GM21447 (cell line): ENCODE measurements around the gene YKT6.

Experiments used
- ATAC-seq: cut with Tn5 transposase; IDR thresholded peaks from one replicate; pipeline ENCODE4 v1.9.1; 2021; ENCODE audit not compliant: unreplicated experiment

The YKT6 gene

GRCh38 chr7:44217852-44218402 lies 17.1 kb downstream of the YKT6 start:
- no peak for ATAC-seq

DNA sequence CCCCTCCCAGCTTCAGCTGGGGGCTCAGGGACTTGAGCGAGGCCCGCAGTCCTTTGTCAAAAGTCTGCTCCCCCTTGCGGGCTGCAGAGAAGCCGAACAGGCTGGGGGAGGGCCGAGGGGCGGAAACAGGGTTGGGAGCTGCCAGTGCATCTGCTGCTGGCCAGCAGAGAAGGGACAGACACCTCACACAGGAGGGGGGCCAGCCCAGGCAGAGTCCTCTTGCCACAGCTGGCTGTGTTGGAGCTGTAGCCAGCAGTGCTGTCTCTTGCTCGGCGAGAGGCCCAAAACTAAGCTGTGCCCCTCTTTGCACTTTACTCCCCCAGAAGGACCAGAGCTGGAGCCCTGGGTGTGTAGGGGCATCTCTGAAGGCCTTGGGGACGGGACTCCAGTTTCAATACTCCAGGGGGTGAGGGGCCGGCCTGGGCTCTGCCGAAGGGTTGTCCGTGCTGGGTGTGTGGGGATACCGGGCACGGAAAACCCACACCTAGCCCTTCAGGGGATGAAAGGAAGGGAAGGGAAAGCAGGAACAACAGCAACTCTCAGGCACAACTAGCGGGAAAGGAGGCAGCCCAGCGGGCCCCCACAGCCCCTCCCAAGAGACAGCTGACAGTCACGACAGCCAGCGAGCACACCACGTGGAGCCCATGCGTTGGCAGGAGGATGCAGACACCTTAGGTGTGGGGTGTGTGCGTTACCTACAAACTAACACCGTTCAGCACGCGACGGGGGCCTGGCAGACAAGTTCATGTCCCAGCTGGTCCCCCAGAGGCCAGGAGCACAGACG lies 17.8 kb downstream of the YKT6 start:
- ATAC-seq: no peak

DNA sequence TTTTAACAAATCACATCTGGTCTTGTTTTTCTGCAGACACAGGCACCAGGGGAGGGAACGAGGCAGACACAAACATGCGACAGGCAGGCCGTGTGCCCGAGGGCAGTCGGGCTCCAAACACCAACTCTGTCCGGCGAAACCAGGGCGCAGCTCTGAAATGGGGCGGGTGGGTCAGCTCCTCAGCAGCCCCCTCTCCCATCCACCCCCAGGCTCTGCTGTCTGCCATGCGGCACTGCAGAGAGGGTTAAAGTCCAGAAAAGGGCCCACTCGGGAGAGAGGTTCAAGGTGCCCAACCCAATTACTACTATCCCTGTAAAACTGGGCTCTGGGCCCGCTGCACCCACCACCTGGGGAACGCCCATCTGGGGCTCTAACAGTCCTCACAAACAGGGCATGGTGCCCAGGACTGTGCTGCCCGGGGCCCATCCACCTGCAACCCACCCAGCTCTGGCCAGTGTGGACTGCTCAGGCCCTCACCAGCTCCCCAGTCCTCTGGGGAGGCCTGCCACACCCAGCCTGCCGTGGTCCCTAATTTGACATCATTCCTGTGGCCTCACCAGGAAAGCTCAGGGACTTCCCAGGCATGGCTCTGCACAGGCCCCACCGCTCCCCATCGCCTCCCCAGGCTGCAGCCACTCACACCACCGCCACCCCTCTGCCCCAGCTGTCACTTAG lies 18.7 kb downstream of the YKT6 start:
- no peak for ATAC-seq

DNA sequence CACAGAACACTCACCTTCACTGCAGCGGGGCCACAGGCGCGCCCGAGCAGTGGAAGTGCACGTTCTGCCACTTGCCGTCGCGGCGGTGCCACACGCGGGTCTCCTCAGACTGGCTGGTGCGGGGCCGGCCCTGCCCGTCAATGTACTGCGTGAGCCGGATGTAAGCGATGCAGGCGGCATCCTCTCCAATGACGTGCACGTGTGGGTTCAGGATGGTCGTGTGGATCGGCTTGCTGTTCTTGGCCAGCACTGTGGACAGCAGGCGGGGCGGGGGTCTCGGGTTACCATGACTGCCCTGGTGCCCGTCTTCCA lies 19.2 kb downstream of the YKT6 start:
- no peak for ATAC-seq

DNA sequence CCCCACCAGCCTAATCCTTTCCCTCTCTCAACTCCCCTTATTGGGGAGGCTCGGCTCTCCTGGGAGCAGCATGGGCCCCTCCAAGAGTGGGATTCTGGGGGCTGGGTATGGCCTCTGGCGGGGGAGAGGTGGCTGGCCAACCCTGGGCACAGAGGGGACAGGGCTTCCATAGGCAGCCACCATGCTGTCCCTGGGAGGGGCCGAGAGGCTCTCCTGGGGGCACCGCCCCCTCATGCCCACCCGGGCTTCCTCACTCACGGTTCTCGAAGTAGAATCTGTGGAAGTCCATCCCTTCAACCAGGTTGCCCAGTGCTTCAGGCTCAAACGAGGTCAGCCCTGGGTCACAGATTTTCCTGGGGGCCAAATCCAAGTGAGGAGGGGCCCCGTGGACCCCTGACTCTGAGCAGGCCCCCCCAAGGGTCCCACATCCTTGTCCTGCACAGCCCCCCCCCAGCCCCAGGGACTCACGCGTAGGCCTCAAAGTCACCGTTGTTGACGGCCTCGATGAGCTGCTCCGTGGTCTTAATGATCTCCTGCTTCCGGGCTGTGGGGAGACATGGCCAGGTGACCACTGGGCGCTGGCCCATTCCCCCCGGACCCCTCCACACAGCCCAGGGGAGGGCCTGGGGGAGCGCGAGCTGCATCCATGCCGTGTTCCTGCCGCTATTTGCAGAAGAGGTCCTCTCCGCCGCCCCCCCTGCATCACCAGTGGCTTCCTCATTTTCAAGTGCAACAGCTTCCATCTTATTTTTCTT lies 19.8 kb downstream of the YKT6 start:
- no peak for ATAC-seq

DNA sequence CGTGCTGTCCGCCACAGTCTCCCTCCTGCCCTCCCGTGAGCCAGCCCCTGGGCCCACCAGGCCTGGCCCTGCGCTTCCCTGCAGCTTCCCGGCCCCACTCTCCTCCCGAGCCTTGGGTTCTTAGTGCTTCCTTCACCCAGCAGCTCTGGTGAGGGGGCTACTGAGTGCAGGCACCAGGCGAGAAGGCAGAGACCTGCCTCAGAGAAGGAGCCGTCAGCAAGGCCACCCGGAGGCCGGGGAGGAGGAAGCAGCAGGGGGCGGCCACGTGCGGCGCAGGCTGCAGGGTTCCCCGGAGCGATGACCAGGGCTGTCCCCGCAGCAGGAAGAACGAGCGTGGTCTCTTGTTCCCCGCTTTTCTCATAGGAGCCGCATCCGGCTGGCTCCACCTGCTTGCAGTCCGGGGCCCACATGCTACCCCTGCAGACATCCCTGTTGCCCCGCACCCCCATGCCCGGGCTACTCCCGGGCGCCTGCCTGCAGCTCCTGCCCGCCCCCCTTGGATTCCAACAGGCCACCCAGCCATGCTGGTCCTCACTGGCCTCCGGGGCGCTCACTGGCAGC lies 20.5 kb downstream of the YKT6 start:
- ATAC-seq: no peak

DNA sequence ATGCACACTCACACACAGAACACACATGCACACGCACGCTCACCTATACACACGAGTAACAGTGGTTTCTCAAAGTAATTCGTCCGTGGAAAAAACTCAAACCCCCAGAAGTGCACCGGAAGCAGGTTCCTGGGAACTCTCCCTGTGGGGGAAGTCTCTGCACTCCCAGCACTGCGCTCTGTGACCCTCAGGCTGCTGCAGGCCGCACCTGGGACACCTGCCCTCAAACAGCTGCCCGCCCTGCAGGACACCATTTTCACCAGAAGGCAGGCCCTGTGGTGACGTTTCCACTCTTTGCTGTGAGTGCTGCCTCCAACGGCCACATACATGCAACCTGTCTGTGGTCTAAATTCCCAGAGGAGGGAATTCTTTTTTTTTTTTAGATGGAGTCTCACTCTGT lies 21.3 kb downstream of the YKT6 start:
- ATAC-seq: no peak

- no peak for ATAC-seq
Observed at GRCh38 chr7:44222776-44223261, 22.0 kb downstream of the YKT6 start.

DNA sequence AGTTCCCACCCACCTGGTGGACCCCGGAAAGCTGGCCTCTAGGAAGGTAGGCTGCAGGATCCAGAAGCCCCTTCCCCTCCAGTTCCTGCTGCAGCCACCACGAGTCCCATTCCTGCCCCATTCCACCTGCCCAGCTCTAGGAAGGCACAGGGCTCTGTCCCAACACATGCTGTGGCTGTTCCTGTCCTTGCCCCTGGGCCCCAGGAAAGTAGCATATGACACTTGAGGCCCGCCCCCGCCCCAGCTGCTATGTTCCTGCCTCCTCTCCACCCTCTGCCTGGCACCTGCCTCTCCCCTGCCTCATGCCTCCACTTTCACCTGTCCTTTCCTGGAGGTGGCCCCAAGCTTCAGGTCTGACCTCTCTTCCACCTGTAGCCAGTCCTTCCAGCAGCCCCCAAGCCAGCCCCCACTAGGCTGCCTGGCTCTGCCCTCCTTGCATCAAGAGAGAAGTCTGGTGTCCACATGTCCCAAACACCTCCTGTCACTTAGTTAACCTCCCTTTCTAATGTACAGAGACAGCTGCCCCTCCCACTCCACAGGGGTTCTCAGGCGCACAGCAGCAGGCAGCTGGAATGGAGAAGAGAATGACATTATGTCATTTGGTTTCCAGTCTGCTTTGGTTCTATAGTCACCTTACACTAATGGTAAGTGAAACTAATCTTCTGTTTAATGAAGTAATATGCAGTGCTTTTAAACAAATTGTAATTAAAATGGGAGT lies 22.7 kb downstream of the YKT6 start:
- no peak for ATAC-seq

DNA sequence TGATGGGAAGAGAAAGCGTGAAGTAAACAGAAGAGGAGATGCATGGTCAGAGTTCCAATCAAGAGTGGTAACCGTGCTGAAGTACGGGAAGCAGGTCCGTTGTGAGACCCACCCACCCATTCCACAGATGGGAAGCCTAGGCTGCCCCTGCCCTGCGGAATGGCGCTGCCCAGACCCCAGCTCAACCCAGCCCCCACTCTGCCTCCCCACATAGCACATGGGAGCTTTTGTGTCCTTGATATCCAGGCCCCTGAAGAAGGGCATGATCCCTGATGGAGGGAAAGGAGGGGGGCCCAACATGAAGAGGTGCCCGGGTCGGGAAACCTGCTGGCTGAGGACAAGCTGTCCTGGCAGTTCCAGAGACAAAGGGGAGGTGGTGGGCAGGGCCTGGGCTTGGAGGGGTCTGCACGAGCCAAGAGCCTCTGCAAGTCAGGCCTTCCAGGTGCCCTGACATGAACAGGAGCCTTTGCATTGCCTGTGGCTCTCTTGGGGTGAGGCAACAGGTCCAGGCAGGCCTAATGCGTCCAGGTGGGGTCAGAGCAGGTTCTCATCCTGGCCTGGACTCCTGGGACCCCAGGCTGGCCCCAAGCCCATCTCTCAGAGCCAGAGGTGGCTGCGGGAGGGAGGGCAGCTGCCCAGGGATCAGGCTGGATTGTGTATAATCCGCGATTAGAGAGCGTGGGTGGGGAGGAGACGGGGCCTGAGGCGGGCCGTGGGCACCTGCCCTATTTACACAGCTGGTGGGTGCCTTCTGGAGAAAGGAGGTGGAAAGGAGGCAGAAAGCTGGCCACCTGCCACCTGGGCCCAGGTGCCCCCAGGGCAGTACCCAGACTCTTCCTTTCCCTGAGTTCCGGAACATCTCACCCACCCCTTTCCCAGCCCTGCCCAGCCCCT lies 23.5 kb downstream of the YKT6 start:
- ATAC-seq: no peak

GRCh38 chr7:44224974-44225565 lies 24.3 kb downstream of the YKT6 start:
- no peak for ATAC-seq

DNA sequence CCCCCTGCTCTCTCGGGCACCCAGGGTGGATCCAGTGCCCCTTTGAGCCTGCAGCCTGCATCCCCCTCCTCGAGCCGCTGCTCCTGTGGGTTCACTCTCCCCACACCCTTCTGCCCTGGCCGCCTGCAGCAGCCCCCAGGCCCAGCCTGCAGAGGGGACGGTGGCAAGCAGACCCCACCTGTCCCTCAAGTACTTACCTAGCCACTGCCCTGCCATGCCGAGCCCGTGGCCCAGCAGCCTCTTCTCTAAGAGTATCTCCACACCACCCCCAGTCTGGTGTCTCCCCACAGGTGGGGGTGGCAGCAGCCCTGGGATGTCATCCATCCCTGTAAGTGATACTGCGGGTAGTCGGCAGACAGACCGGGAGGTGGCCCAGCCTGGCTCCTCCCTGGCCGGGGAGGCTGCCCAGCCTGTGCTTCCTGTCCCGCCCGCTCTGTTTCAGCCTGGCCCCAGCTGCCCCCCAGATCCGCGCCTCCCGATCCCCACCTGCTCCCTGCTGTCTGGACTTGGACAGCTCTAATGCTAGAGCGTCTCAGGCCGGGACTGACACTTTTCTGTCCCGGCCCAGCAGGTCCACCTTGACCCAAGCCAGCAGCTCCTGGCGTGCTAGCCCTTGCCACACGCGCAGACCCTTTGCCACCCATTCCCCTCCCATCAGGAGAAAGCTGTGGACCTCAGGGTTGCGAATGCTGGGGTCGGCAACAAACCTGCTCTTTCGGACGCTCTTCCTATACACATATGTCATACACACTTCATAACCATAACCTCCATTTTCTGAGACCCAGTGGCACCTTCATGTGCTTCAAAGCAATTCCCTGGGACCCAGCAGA lies 25.0 kb downstream of the YKT6 start:
- ATAC-seq: no peak

DNA sequence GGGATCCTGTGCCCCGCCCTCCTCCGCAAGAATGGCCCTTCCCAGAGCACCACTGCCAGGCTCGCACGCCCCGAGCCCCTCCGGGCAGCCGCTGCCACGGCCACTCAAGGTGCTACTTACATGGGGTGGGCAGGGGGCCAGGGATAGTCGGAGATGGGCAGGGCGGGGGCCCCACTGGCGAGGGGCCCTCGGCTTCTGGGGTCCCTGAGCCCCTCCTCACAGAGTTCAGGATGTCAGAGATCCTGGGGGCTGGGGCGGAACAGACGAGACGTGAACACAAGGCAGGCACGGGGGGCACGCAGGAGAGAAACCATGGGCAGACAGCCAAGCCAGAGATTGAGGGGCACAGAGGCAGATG lies 25.6 kb downstream of the YKT6 start:
- no peak for ATAC-seq

GRCh38 chr7:44227911-44228310 lies 27.1 kb downstream of the YKT6 start:
- no peak for ATAC-seq

- ATAC-seq: no peak
Observed at GRCh38 chr7:44228571-44229350, 28.0 kb downstream of the YKT6 start.

GRCh38 chr7:44229546-44230105 lies 28.8 kb downstream of the YKT6 start:
- no peak for ATAC-seq

DNA sequence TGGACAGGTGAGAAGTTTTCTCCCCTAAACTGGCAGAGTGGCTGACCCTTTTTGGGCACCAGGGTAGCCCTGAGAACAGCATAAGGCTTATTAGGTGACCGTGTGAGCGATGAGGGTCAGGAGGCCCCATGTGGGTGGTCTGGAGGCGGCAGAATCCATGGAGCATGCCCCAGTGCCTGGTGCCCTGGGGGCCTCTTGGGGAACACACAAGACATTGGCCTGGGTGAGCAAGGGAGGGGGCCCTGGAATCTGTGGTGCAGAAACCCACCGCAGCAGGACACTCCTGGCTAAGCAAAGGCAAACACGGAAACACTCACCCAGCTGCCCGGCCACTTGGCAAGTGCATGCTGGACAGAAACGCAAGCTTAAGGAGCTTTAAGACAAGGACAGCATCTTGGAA lies 29.5 kb downstream of the YKT6 start:
- ATAC-seq: no peak
